NB4 (cell line): ENCODE data around the gene CHCHD4.

Experiments
- DNase-seq: peaks from one replicate; pipeline ENCODE4 v3.0.0; 2010; ENCODE audit warnings: low read depth
- H3K4me3 ChIP-seq: one replicate; pipeline ENCODE4 v1.5.1; 2011; ENCODE audit warnings: mild to moderate bottlenecking, low read depth, low read length, moderate library complexity
- MYC ChIP-seq: IDR thresholded peaks from 2 replicates; pipeline ENCODE4 v1.6.1; 2011; ENCODE audit warnings: low read depth, low read length
- POLR2A ChIP-seq: IDR thresholded peaks from 2 replicates; pipeline ENCODE4 v1.6.1; 2011; ENCODE audit warnings: mild to moderate bottlenecking; ENCODE audit not compliant: insufficient read length; ENCODE audit errors: extremely low read depth
- TF ChIP-seq, protein P1 (sequence below): IDR thresholded peaks from 2 replicates; pipeline ENCODE4 v1.6.1; 2011; ENCODE audit warnings: low read depth, low read length
- TF ChIP-seq, protein P2 (sequence below): IDR thresholded peaks from one replicate; pipeline ENCODE4 v1.5.1; 2012; ENCODE audit warnings: low read depth, low read length

CHCHD4 gene

DNA sequence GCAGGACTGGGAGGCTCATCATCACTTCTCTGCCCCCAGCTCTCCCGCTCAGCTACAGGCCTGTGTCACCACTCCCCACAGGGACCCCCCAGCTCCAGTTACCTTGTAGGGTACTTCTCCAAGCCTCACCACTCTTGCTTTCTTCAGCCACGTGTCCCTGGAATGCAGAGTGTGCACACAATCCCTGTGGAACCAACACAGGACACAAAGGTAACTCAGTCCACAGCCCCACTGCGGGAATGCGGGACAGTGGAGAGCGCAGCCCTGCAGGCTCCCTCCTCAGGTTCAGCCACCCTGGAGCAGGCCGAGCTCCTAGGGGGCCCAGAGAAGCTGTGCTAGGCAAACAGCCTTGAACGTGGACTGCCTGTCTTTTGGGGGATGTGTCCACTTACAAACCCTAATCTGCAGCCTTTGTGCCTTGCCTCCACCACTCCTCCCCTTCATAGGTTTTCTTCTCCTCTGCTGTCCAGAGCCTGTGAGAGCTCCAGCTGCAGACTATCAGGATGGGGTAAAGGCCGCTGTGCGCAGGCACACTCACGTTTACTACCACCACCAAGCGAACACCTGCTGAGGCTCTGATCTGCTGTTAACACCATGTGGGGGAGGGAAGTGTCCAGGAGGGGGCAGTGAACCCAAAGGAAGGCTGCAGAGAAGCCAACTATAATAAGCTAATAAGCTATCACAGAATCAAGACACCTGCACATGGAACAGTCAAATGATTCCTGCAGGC, 27.7 kb upstream of the CHCHD4 start:
- no peak overlapping the region for H3K4me3 ChIP-seq
- TF ChIP-seq MYC (no peak), POLR2A (no peak)
- TF ChIP-seq, protein P1, sequence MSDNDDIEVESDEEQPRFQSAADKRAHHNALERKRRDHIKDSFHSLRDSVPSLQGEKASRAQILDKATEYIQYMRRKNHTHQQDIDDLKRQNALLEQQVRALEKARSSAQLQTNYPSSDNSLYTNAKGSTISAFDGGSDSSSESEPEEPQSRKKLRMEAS, result no peak
- TF ChIP-seq, protein P2, sequence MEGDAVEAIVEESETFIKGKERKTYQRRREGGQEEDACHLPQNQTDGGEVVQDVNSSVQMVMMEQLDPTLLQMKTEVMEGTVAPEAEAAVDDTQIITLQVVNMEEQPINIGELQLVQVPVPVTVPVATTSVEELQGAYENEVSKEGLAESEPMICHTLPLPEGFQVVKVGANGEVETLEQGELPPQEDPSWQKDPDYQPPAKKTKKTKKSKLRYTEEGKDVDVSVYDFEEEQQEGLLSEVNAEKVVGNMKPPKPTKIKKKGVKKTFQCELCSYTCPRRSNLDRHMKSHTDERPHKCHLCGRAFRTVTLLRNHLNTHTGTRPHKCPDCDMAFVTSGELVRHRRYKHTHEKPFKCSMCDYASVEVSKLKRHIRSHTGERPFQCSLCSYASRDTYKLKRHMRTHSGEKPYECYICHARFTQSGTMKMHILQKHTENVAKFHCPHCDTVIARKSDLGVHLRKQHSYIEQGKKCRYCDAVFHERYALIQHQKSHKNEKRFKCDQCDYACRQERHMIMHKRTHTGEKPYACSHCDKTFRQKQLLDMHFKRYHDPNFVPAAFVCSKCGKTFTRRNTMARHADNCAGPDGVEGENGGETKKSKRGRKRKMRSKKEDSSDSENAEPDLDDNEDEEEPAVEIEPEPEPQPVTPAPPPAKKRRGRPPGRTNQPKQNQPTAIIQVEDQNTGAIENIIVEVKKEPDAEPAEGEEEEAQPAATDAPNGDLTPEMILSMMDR, result peak; percentile 37
- peak; percentile 34 for DNase-seq

DNA sequence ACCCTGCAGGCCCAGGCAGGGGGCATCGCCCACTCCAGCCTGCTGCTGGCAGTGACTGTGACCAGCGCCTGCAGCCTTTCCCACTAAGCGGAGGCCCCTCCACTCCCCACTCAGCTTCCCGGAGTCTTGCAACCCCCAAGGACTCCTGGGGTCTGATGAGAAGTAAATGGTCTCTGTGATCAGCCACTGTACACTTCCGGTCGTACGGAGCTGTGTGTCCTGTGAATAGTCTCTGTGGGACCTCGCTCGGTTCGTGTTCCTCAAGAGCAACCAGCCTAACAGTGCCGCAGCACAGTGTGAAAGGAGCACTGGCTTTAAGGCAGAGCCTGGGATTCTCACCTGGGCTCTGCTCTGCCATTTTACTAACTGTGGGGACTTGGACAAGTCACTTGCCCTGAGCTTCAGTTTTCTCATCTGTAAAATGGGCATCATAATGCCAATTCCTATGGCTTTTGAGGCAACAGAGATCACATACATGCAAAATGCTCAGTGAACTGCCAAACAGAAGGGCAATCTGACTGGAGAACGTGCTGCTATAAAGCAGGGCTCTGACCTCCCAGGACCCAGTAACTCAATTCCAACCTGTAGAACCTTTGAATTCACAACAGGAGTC, 26.9 kb upstream of the CHCHD4 start:
- no peak for DNase-seq
- TF ChIP-seq MYC (no peak), POLR2A (no peak)
- TF ChIP-seq, protein P1, result no peak
- TF ChIP-seq, protein P2, result no peak
- no peak overlapping the region for H3K4me3 ChIP-seq

DNA sequence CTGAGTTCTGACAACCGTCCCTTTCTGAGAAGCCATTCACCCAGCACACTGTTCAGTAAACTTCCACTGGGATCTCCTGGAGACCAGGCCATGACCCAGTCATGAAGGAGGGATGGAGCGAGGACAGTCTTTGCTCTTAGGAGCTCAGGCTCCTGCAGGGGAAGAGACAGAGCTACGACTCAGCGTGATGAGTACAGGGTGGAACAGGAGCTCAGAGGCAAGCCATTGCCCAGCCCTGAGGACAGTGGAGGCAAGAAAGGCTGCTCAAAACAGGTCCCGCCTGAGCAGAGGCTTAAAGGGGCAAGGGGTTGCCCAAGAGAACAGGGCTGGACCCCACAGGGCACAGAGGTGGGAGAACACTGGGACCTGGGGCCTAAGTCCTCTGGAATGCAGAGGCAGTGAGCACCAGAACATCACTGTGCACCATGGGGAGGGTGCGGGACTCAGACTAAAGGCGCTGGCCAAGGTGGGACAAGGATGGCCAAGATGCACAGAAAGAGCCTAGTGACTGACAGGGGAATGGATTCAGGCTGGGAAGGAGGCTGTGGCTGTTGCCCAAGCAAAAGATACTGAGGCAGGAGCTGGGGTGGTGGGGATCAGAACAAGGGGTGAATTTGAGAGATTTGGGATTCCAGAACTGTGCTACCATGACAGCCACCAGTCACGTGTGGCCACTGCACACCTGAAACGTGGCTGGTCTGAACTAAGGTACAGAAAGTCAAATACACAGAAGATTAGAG, 26.0 kb upstream of the CHCHD4 start:
- no peak for DNase-seq
- H3K4me3 ChIP-seq, result no peak overlapping the region
- no peak for TF ChIP-seq POLR2A
- TF ChIP-seq, protein P2, result no peak
- TF ChIP-seq, protein P1, result no peak
- TF ChIP-seq MYC, result no peak

DNA sequence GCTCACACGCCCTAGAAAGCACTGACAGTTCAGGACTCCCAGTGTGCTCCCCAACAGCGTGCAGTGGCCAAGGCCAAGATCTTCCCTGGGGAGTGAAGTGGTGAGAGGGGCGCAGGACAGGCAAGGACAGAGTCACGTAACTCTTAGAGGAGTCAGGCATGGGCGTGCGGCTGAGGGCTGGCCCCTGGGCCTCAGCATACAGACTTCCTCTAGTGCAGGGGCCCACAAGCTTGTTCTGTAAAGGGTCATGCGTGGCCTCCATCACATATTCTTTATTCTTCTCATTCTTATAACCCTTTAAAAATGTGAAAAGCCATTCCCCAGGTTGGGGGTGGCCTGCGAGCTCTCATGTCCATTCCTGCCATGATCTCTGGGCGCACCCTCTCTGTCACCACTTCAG, 25.4 kb upstream of the CHCHD4 start:
- H3K4me3 ChIP-seq, result no peak overlapping the region
- no peak for DNase-seq
- no peak for TF ChIP-seq POLR2A
- TF ChIP-seq, protein P1, result no peak
- TF ChIP-seq, protein P2, result no peak
- no peak for TF ChIP-seq MYC

DNA sequence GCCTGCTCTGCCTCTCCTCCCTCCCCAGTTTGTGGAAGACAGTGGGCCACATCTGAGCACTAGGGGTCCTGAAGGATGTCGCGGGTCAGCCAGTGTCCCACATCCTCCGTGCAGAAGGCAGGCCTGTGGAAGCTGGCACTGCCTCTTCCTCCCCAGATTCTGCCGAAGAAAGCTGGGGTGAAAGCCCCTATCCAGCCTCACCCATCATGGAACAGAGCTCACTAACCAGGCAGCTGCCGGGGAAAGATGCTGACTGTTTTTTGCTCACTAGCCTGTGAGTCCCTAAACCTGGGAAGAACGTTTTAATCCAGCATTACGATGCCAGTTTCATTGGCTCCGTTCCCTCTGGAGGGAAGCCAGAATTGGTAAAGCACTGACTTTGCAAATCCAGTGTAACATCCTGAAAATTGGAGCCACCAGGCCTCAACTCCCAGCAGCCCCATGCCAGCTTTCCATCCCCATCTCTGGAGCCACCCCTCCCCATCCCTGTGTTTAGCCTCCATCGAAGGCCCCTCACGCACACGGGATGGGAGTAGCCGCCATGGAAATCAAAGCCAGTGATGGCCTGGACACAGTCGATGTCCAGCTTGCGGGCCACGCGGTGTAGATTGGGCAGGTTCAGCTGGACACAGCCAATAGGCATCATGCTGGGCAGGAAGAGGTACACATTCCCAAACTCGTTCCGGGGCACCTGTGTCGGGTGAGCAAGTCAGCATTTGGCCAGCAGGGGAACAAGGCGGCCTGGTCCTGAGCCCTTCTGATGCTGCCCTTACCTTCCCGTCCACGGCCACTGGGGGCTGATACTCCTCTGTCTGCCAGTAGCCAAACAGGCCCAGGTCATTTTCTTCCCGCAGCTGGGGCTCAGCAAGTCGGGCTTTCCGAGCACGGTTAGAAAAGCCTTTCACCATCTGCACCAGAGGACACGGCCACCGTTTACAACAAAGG, 23.6 kb upstream of the CHCHD4 start:
- no peak for DNase-seq
- TF ChIP-seq, protein P1, result no peak
- TF ChIP-seq MYC (no peak), POLR2A (no peak)
- TF ChIP-seq, protein P2, result no peak
- no peak overlapping the region for H3K4me3 ChIP-seq
